Loucy (cell line): ENCODE data around the gene EPHB1.

Source experiments
- H2AFZ ChIP-seq: fragments of 200-600 bp; sonication (generic); 2 replicates; pipeline ENCODE4 v1.6.0; 2016; ENCODE audit warnings: antibody characterized with exemption, mild to moderate bottlenecking, low read length, moderate library complexity
- H3F3A ChIP-seq: fragments of 200-600 bp; 2 replicates; pipeline ENCODE4 v1.6.0; 2016; ENCODE audit warnings: antibody characterized with exemption, low read depth, mild to moderate bottlenecking
- H3K27me3 ChIP-seq: fragments of 200-600 bp; sonication (generic); 2 replicates; pipeline ENCODE4 v1.6.1; 2014; ENCODE audit warnings: low read length, mild to moderate bottlenecking; ENCODE audit not compliant: insufficient read depth, poor library complexity, severe bottlenecking
- H3K36me3 ChIP-seq: fragments of 200-600 bp; sonication (generic); 2 replicates; pipeline ENCODE4 v1.6.1; 2016; ENCODE audit warnings: low read length; ENCODE audit not compliant: insufficient read depth
- H3K4me1 ChIP-seq: fragments of 200-600 bp; sonication (generic); 2 replicates; pipeline ENCODE4 v1.5.1; 2014; ENCODE audit warnings: low read length, mild to moderate bottlenecking; ENCODE audit not compliant: insufficient read depth, poor library complexity, severe bottlenecking
- H3K4me2 ChIP-seq: fragments of 200-600 bp; sonication (generic); 2 replicates; pipeline ENCODE4 v1.6.0; 2014; ENCODE audit warnings: antibody characterized with exemption, low read length, low read depth, mild to moderate bottlenecking; ENCODE audit not compliant: poor library complexity, severe bottlenecking
- H3K4me3 ChIP-seq: fragments of 200-600 bp; sonication (generic); 2 replicates; pipeline ENCODE4 v1.5.1; 2014; ENCODE audit warnings: low read length, mild to moderate bottlenecking, mixed read lengths; ENCODE audit not compliant: poor library complexity, severe bottlenecking
- H3K79me2 ChIP-seq: fragments of 200-600 bp; sonication (generic); 2 replicates; pipeline ENCODE4 v1.6.1; 2014; ENCODE audit warnings: low read length; ENCODE audit not compliant: insufficient read depth
- H3K9ac ChIP-seq: fragments of 200-600 bp; sonication (generic); 2 replicates; pipeline ENCODE4 v1.6.0; 2014; ENCODE audit warnings: mild to moderate bottlenecking, low read depth, low read length, moderate library complexity; ENCODE audit not compliant: poor library complexity, severe bottlenecking
- H3K9me2 ChIP-seq: fragments of 200-600 bp; sonication (generic); replicated peaks from 2 replicates; pipeline ENCODE4 v1.6.1; 2016; ENCODE audit warnings: low read depth, low read length, mixed read lengths
- H3K9me3 ChIP-seq: fragments of 200-600 bp; sonication (generic); 2 replicates; pipeline ENCODE4 v1.6.1; 2014; ENCODE audit warnings: mild to moderate bottlenecking, antibody characterized with exemption, low read length, low read depth; ENCODE audit not compliant: insufficient read depth
- H4K20me1 ChIP-seq: fragments of 200-600 bp; sonication (generic); 2 replicates; pipeline ENCODE4 v1.6.0; 2014; ENCODE audit warnings: antibody characterized with exemption, low read length, mild to moderate bottlenecking; ENCODE audit not compliant: insufficient read depth, poor library complexity, severe bottlenecking
- EZH2phosphoT487 ChIP-seq: fragments of 200-600 bp; IDR thresholded peaks from 2 replicates; pipeline ENCODE4 v1.6.1; 2018; ENCODE audit warnings: antibody characterized with exemption, mild to moderate bottlenecking, moderate library complexity, borderline replicate concordance
- TF ChIP-seq, protein P1 (sequence below): fragments of 200-600 bp; sonication (generic); conservative IDR thresholded peaks from 2 replicates; pipeline ENCODE4 v1.5.1; 2014; ENCODE audit warnings: mild to moderate bottlenecking, antibody characterized with exemption, low read length

The EPHB1 gene

DNA sequence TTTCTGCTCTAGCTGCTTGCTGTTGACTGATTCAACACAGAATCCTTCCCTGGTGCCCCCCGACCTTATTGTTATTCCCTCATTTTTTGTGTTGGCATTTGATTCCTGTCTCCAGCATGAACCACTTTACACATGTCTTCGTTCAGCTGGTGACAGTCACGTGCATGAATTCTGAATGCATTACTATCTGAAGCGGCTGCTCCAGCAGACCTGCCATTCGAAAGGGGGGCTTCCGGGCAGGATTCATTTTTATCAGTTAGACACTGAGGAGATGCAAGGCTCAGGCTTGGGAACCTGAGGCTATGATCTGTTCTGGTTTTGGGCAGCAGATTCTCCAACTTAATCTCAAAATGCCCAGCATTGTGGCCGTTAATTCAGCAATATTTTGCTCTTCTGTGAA is 336.2 kb downstream of the EPHB1 start:
- Histone ChIP-seq H3K9ac (no peak overlapping the region), H4K20me1 (no peaks in the 10 kb centered on the region), H3K4me3 (no peak overlapping the region), H3K9me3 (no peaks in the 10 kb centered on the region), H3F3A (no peaks in the 10 kb centered on the region), H3K4me1 (no peaks in the 10 kb centered on the region), H3K9me2 (no peaks in the 10 kb centered on the region), H3K4me2 (no peak overlapping the region), H3K79me2 (no peaks in the 10 kb centered on the region), H3K36me3 (no peaks in the 10 kb centered on the region), H2AFZ (no peak overlapping the region), H3K27me3 (no peaks in the 10 kb centered on the region)
- TF ChIP-seq, protein P1, sequence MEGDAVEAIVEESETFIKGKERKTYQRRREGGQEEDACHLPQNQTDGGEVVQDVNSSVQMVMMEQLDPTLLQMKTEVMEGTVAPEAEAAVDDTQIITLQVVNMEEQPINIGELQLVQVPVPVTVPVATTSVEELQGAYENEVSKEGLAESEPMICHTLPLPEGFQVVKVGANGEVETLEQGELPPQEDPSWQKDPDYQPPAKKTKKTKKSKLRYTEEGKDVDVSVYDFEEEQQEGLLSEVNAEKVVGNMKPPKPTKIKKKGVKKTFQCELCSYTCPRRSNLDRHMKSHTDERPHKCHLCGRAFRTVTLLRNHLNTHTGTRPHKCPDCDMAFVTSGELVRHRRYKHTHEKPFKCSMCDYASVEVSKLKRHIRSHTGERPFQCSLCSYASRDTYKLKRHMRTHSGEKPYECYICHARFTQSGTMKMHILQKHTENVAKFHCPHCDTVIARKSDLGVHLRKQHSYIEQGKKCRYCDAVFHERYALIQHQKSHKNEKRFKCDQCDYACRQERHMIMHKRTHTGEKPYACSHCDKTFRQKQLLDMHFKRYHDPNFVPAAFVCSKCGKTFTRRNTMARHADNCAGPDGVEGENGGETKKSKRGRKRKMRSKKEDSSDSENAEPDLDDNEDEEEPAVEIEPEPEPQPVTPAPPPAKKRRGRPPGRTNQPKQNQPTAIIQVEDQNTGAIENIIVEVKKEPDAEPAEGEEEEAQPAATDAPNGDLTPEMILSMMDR = no peak
- no peak for TF ChIP-seq EZH2phosphoT487

DNA sequence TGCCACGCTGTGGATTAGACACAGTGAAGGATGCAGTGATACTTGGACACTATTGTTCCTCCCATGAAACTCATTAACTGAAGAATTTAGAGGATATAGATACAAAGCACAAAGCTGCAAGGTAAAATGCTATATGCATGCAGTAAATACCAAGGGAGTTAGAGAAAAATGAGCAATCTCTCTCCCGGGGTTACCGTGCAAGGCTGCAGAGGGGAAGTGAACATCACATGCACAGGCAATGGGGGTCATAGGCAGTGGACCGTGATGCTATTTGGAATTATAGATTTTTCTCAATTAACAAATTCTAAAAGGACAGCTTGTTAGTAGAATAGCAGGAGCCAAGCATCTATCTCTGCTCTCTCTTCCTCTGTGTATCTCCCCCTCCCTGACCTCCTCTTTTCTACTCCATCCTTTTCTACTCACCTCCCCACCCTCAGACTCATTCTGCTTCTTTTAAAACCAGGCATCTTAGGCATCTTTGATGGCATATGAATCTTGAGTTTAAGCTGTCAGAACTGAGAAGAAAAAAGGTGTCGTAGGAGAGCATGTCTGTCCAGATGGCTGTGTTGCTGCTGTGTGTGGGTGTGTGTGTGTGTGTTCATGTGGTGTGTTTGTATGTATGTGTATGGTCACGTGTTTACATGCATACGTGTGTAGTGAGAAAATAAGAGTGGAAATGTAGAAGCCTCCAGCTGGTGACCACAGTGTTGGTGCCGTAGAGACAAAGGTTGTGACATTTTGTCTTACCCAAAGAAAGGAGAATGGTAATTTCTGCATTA is 339.0 kb downstream of the EPHB1 start:
- no peaks in the 10 kb centered on the region for H3K79me2 ChIP-seq

DNA sequence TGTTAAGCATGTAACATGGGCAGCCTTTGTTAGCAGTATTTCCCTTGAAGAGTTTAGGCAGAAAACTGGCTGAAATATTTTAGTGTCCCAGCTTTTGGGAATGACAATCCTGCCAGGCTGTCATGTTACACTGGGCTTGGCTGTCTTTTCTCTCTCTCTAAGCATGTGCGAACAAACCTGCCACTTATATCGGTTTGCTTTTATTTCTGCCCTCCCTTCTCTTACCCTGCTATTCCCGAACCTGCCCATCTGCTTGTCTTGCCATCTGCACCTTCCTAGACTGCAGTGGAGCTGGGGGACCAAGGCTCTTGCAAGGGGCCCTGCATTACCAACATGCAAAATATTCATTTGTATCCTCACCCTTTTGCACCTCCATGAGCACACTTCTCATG is 339.6 kb downstream of the EPHB1 start:
- Histone ChIP-seq H3K36me3 (no peaks in the 10 kb centered on the region), H3K9me2 (no peaks in the 10 kb centered on the region), H3K27me3 (no peaks in the 10 kb centered on the region), H4K20me1 (no peaks in the 10 kb centered on the region), H3K4me1 (no peaks in the 10 kb centered on the region), H3K79me2 (no peaks in the 10 kb centered on the region), H3K9ac (no peak overlapping the region), H3K4me3 (no peak overlapping the region), H3F3A (no peaks in the 10 kb centered on the region), H3K4me2 (no peak overlapping the region), H3K9me3 (no peaks in the 10 kb centered on the region), H2AFZ (no peak overlapping the region)
- no peak for TF ChIP-seq EZH2phosphoT487
- TF ChIP-seq, protein P1 = no peak

More for the DNA sequence above, 339.0 kb downstream of the EPHB1 start:
- H3F3A ChIP-seq = no peaks in the 10 kb centered on the region
- H3K4me3 ChIP-seq = no peak overlapping the region
- H3K4me2 ChIP-seq = no peak overlapping the region
- H3K9me2 ChIP-seq = no peaks in the 10 kb centered on the region
- no peaks in the 10 kb centered on the region for H3K4me1 ChIP-seq
- no peaks in the 10 kb centered on the region for H3K27me3 ChIP-seq
- H4K20me1 ChIP-seq = no peaks in the 10 kb centered on the region
- H2AFZ ChIP-seq = no peak overlapping the region
- no peak for TF ChIP-seq EZH2phosphoT487
- TF ChIP-seq, protein P1 = no peak
- no peak overlapping the region for H3K9ac ChIP-seq
- no peaks in the 10 kb centered on the region for H3K9me3 ChIP-seq
- H3K36me3 ChIP-seq = no peaks in the 10 kb centered on the region
